KMS-11 (cell line): ENCODE measurements around the gene TIMM10.

Experiments
- H2AFZ ChIP-seq: fragments of 200-600 bp; sonication (generic); 2 replicates; pipeline ENCODE4 v1.6.1; 2016; ENCODE audit warnings: antibody characterized with exemption, mixed run types, low read depth
- H3K27ac ChIP-seq: fragments of 200-600 bp; sonication (generic); 2 replicates; pipeline ENCODE4 v1.6.1; 2016; ENCODE audit warnings: mild to moderate bottlenecking, mixed run types
- H3K27me3 ChIP-seq: fragments of 200-600 bp; sonication (generic); 2 replicates; pipeline ENCODE4 v1.6.1; 2017; ENCODE audit warnings: mild to moderate bottlenecking, low read depth, mixed run types, moderate library complexity; ENCODE audit not compliant: insufficient read depth
- H3K36me3 ChIP-seq: fragments of 200-600 bp; sonication (generic); 2 replicates; pipeline ENCODE4 v1.6.1; 2017; ENCODE audit warnings: mild to moderate bottlenecking, mixed run types; ENCODE audit not compliant: insufficient read depth
- H3K4me1 ChIP-seq: fragments of 200-600 bp; sonication (generic); 2 replicates; pipeline ENCODE4 v1.6.1; 2016; ENCODE audit warnings: mild to moderate bottlenecking, low read depth, mixed run types; ENCODE audit not compliant: poor library complexity, severe bottlenecking
- H3K4me2 ChIP-seq: fragments of 200-600 bp; sonication (generic); 2 replicates; pipeline ENCODE4 v1.7.0; 2016; ENCODE audit warnings: mild to moderate bottlenecking, mixed run types
- H3K4me3 ChIP-seq: fragments of 200-600 bp; sonication (generic); IDR thresholded peaks from 2 replicates; pipeline ENCODE4 v1.6.1; 2017; ENCODE audit warnings: low read depth, low read length, mixed read lengths; ENCODE audit not compliant: insufficient read depth
- H3K79me2 ChIP-seq: fragments of 200-600 bp; sonication (generic); 2 replicates; pipeline ENCODE4 v1.6.1; 2016; ENCODE audit warnings: low read depth, mixed run types; ENCODE audit not compliant: insufficient read depth
- H3K9ac ChIP-seq: fragments of 200-600 bp; sonication (generic); 2 replicates; pipeline ENCODE4 v1.6.1; 2016; ENCODE audit warnings: mild to moderate bottlenecking, mixed run types
- H4K20me1 ChIP-seq: fragments of 200-600 bp; sonication (generic); 2 replicates; pipeline ENCODE4 v1.6.1; 2016; ENCODE audit warnings: mild to moderate bottlenecking, mixed run types; ENCODE audit not compliant: insufficient read depth
- CTCF ChIP-seq: fragments of 200-600 bp; sonication (generic); conservative IDR thresholded peaks from 2 replicates; pipeline ENCODE4 v1.6.1; 2017; ENCODE audit warnings: low read depth, mild to moderate bottlenecking, antibody characterized with exemption, low read length, moderate library complexity, mixed read lengths

Gene TIMM10

GRCh38 chr11:57487920-57488659 is 42.5 kb downstream of the TIMM10 start:
- H3K4me1 ChIP-seq, result peaks cover 10% of the 10 kb centered on the region
- H3K79me2 ChIP-seq, result no peaks in the 10 kb centered on the region
- no peak overlapping the region for H3K9ac ChIP-seq
- H3K4me2 ChIP-seq, result no peak overlapping the region
- no peak overlapping the region for H2AFZ ChIP-seq
- H3K27me3 ChIP-seq, result no peaks in the 10 kb centered on the region
- no peaks in the 10 kb centered on the region for H3K36me3 ChIP-seq
- no peaks in the 10 kb centered on the region for H4K20me1 ChIP-seq
- no peak for TF ChIP-seq CTCF
- no peak overlapping the region for H3K4me3 ChIP-seq
- no peak overlapping the region for H3K27ac ChIP-seq

GRCh38 chr11:57487021-57487778 is 43.4 kb downstream of the TIMM10 start:
- Histone ChIP-seq H4K20me1 (no peaks in the 10 kb centered on the region), H3K4me3 (no peak overlapping the region), H3K4me1 (peaks cover 6% of the 10 kb centered on the region), H3K36me3 (no peaks in the 10 kb centered on the region), H3K27ac (no peak overlapping the region), H2AFZ (no peak overlapping the region), H3K9ac (no peak overlapping the region), H3K4me2 (no peak overlapping the region), H3K27me3 (no peaks in the 10 kb centered on the region), H3K79me2 (no peaks in the 10 kb centered on the region)
- no peak for TF ChIP-seq CTCF

- H3K9ac ChIP-seq, result no peak overlapping the region
- no peaks in the 10 kb centered on the region for H4K20me1 ChIP-seq
- no peaks in the 10 kb centered on the region for H3K79me2 ChIP-seq
- H2AFZ ChIP-seq, result no peak overlapping the region
- no peak overlapping the region for H3K27ac ChIP-seq
- H3K27me3 ChIP-seq, result no peaks in the 10 kb centered on the region
- TF ChIP-seq CTCF, result no peak
- no peak overlapping the region for H3K4me3 ChIP-seq
- no peak overlapping the region for H3K4me2 ChIP-seq
- peaks cover 6% of the 10 kb centered on the region for H3K4me1 ChIP-seq
- no peaks in the 10 kb centered on the region for H3K36me3 ChIP-seq
Observed at GRCh38 chr11:57485217-57485990, 45.1 kb downstream of the TIMM10 start.

- H3K9ac ChIP-seq, result no peak overlapping the region
Observed at GRCh38 chr11:57484141-57484710, 46.3 kb downstream of the TIMM10 start.

More at GRCh38 chr11:57484141-57484710, 46.3 kb downstream of the TIMM10 start:
- Histone ChIP-seq H3K4me3 (no peak overlapping the region), H3K27ac (no peak overlapping the region), H3K79me2 (no peaks in the 10 kb centered on the region), H2AFZ (no peak overlapping the region), H3K27me3 (no peaks in the 10 kb centered on the region), H3K4me2 (no peak overlapping the region), H3K36me3 (no peaks in the 10 kb centered on the region), H4K20me1 (no peaks in the 10 kb centered on the region), H3K4me1 (peaks cover 10% of the 10 kb centered on the region)
- no peak for TF ChIP-seq CTCF
